Lower leg skin (tissue), 4 donors: Measurements from ENCODE around the gene RASAL1. TPM values are rescaled to one million over a fixed set of nuclear protein-coding genes. Genes with fewer than 3 reads are reported as not detected.

Experiments used
- DNase-seq, 2 donors: peaks; one replicate each; pipeline ENCODE4 v3.0.0-alpha.2; 2019; ENCODE audit warnings: low spot score in 2 of 2
- H3K4me3 ChIP-seq: fragments of 200-600 bp; sonication (generic); 2 replicates; pipeline ENCODE4 v1.5.1; 2017; ENCODE audit warnings: mild to moderate bottlenecking, low read depth; ENCODE audit not compliant: poor library complexity, severe bottlenecking
- POLR2A ChIP-seq, 2 donors: fragments of 450-650 bp; IDR thresholded peaks; one replicate each; pipeline ENCODE4 v1.6.1; 2016 to 2017; ENCODE audit warnings: antibody characterized with exemption in 2 of 2, mild to moderate bottlenecking in 1 of 2, moderate library complexity in 1 of 2
- WGBS, 2 donors: methylation state at CpG; one replicate each; pipeline ENCODE4 v1.1.5; 2018; 5-methylcytosine and 5-hydroxymethylcytosine counted together
- intact Hi-C: fragments of 100-400 bp; cut with DNase I; formaldehyde crosslinking; loops from one replicate; pipeline ENCODE4 v1.15.0; 2023; ENCODE audit warnings: low total_unique reads
- total RNA-seq, 4 donors: library from RNA; depleted of rRNA; stranded (reverse); fragments of >200 nt; gene quantifications; one replicate each; pipeline ENCODE4 v1.1.0, GENCODE V29; 2016
- TF ChIP-seq, protein P1 (sequence below), 3 donors: fragments of 450-650 bp; IDR thresholded peaks; one replicate each; pipeline ENCODE4 v1.5.1; 2016; ENCODE audit warnings: antibody characterized with exemption in 3 of 3, mild to moderate bottlenecking in 3 of 3, moderate library complexity in 2 of 3

The RASAL1 gene
- total RNA-seq, 4 donors from 2014 or later: 39.3 to 59.3 (median 50.9) TPM

DNA sequence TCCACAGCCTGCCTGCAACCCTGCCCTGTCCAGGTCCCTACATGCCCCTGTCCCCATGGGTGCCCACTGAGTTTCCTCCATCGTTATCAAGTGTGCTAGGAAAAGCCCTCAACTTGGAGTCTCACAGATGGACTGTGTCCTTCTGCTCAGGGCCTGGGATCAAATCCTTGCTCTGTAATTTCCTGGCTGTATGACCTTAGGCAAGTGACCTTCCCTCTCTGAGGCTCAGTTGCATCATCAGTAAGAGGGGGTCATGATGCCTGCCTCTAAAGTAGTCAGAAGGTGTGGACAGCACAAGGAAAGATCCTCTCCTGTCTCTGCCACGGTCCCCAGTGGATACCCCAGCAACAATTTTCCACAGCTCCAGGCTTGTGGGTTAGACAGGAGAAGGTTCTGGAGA, 22.2 kb downstream of the RASAL1 start:
- intact Hi-C loops: no loop called here
- TF ChIP-seq, protein P1, sequence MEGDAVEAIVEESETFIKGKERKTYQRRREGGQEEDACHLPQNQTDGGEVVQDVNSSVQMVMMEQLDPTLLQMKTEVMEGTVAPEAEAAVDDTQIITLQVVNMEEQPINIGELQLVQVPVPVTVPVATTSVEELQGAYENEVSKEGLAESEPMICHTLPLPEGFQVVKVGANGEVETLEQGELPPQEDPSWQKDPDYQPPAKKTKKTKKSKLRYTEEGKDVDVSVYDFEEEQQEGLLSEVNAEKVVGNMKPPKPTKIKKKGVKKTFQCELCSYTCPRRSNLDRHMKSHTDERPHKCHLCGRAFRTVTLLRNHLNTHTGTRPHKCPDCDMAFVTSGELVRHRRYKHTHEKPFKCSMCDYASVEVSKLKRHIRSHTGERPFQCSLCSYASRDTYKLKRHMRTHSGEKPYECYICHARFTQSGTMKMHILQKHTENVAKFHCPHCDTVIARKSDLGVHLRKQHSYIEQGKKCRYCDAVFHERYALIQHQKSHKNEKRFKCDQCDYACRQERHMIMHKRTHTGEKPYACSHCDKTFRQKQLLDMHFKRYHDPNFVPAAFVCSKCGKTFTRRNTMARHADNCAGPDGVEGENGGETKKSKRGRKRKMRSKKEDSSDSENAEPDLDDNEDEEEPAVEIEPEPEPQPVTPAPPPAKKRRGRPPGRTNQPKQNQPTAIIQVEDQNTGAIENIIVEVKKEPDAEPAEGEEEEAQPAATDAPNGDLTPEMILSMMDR (IDR thresholded peaks at IDR 0.05): no peak
- no peak for TF ChIP-seq POLR2A (IDR thresholded peaks at IDR 0.05)
- no peak for DNase-seq
- WGBS, 2 donors: 78 to 92% methylated on average over 2 of the region's 2 CpGs
- H3K4me3 ChIP-seq: no peak overlapping the region

DNA sequence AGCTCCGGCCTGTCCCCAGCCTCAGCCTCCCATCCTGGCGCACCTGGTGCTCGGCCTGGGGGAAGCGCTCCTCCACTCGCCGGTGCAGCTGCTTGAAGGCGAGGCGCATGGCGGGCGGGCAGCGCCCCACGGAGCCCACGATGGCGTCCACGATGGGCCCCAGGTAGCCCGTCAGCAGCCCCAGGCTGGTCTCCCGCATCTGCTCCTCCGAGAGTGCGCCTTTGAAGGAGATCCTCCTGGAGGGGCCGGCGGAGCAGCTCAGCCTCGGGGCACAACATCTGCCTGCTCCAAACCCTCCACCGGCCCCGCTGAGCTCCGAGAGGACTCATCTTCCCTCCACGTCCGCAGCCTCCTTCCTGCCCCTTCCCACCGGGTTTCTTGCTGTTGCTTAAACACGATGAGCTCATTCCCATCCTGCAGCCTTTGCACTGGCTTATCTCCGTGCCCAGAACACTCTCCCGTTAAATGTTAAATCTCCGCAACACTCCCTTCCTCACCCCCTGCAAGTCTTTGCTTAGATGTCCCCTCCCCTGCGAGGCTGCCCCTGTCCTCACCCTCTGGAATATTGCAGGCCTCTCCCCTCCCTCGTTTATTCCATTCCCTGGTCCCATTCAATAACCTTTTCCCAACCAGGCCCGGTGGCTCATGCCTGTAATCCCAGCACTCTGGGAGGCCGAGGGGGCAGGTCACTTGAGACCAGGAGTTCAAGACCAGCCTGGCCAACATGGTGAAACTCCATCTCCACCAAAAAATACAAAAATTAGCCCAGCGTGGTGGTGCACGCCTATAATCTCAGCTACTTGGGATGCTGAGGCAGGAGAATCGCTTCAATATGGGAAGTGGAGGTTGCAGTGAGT, 23.3 kb downstream of the RASAL1 start:
- no peak overlapping the region for H3K4me3 ChIP-seq
- no peak for DNase-seq
- 56 to 67% methylated on average over 39 of the region's 39 CpGs for WGBS, 2 donors
- no peak for TF ChIP-seq POLR2A (IDR thresholded peaks at IDR 0.05)
- TF ChIP-seq, protein P1 (IDR thresholded peaks at IDR 0.05): no peak
- intact Hi-C loops: no loop called here

GRCh38 chr12:113111247-113111646, 24.3 kb downstream of the RASAL1 start:
- WGBS, 2 donors: 85% methylated on average over 3 of the region's 3 CpGs
- intact Hi-C loops: no loop called here

DNA sequence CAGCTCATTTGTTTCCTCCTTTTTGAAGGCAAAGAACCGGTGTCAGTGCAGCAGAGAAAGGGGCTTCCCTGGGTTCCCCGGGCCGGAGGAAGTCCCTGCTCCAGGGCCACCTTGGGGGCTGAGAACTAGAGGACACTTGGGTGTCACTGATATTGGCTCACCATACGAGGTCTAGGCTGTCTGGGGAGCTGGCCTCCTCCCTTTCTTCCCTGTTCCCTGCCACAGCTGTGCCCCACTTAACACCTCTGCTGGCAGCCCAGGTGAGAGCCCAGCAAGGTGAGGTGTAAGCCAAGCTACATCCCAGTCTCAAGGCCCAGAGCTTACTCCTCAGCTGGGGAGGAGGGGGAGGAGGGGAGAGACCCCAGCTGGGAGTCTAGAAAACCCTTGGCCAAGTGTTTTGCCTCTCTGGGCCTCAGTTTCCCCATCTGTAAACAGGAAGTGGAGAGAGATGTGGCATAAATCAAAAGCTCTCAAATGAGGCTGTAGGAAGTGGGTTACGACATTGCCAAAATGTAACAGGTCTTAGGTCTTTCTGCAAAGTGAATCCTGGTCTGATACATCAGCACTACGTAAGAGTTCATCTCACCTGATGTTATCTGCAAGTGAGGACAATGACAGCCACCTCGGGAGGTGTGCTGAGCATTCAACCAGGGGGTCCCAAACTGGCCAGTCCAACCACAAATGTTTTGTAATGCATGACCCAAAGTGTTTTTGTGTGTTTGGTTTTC, 25.5 kb downstream of the RASAL1 start:
- intact Hi-C loops: no loop called here
- TF ChIP-seq, protein P1 (IDR thresholded peaks at IDR 0.05): no peak
- no peak for TF ChIP-seq POLR2A (IDR thresholded peaks at IDR 0.05)
- H3K4me3 ChIP-seq: no peak overlapping the region
- DNase-seq: no peak
- WGBS, 2 donors: 66 to 67% methylated on average over 7 of the region's 7 CpGs

More at GRCh38 chr12:113111247-113111646, 24.3 kb downstream of the RASAL1 start:
- no peak overlapping the region for H3K4me3 ChIP-seq
- TF ChIP-seq, protein P1 (IDR thresholded peaks at IDR 0.05): no peak
- TF ChIP-seq POLR2A (IDR thresholded peaks at IDR 0.05): no peak
- DNase-seq: no peak

DNA sequence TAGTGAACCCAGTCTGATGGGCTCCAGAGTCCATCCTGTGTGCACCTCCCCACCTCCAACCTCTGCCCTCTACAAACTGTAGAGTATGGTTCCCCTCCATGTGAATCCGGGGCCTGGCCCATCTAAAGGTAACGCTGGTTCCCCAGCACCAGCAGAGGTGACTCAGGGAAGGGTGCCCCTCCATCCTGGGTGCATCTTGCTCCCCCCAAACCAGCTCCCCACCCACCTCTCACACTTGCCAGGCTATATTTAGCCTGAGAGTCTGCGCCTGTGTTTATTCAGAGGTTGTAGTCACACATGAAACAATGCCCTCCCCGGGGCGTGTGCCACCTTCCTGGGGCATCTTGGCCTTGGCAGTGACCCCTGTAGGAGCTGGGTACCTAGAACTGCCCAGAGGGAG, 26.2 kb downstream of the RASAL1 start:
- no peak for DNase-seq
- 75 to 85% methylated on average over 5 of the region's 5 CpGs for WGBS, 2 donors
- TF ChIP-seq, protein P1 (IDR thresholded peaks at IDR 0.05): no peak
- no peak for TF ChIP-seq POLR2A (IDR thresholded peaks at IDR 0.05)
- H3K4me3 ChIP-seq: no peak overlapping the region
- intact Hi-C loops: no loop called here
